Karpas-422 (cell line): ENCODE data around the gene GLTP. TPM values are rescaled to one million over a fixed set of nuclear protein-coding genes. Genes with fewer than 3 reads are reported as not detected.

Source experiments
- DNase-seq: peaks from one replicate; pipeline ENCODE4 v3.0.0-alpha.2; 2015
- H2AFZ ChIP-seq: fragments of 200-600 bp; sonication (generic); 2 replicates; pipeline ENCODE4 v1.6.1; 2014; ENCODE audit warnings: antibody characterized with exemption, low read length, mixed read lengths
- H3K27ac ChIP-seq: fragments of 200-600 bp; sonication (generic); 2 replicates; pipeline ENCODE4 v1.5.1; 2014; ENCODE audit warnings: mild to moderate bottlenecking, low read length, moderate library complexity
- H3K27me3 ChIP-seq: fragments of 200-600 bp; sonication (generic); 2 replicates; pipeline ENCODE4 v1.6.1; 2014; ENCODE audit warnings: low read length, mixed read lengths
- H3K36me3 ChIP-seq: fragments of 200-600 bp; sonication (generic); 2 replicates; pipeline ENCODE4 v1.6.1; 2014; ENCODE audit warnings: low read length, mixed read lengths; ENCODE audit not compliant: insufficient read depth
- H3K4me1 ChIP-seq: fragments of 200-600 bp; sonication (generic); 2 replicates; pipeline ENCODE4 v1.6.1; 2014; ENCODE audit warnings: mild to moderate bottlenecking, low read length, mixed read lengths
- H3K4me2 ChIP-seq: fragments of 200-600 bp; sonication (generic); 2 replicates; pipeline ENCODE4 v1.6.1; 2014; ENCODE audit warnings: low read length, low read depth, mild to moderate bottlenecking; ENCODE audit not compliant: poor library complexity, severe bottlenecking
- H3K4me3 ChIP-seq: fragments of 200-600 bp; sonication (generic); 2 replicates; pipeline ENCODE4 v1.5.1; 2014; ENCODE audit warnings: mild to moderate bottlenecking, antibody characterized with exemption, low read length, mixed read lengths
- H3K79me2 ChIP-seq: fragments of 200-600 bp; sonication (generic); 2 replicates; pipeline ENCODE4 v1.6.1; 2014; ENCODE audit warnings: mild to moderate bottlenecking, low read length, mixed read lengths
- H3K9ac ChIP-seq: fragments of 200-600 bp; sonication (generic); 2 replicates; pipeline ENCODE4 v1.6.0; 2014; ENCODE audit warnings: low read length
- H3K9me2 ChIP-seq: fragments of 200-600 bp; sonication (generic), shearing (Covaris generic); replicated peaks from 2 replicates; pipeline ENCODE4 v1.6.0; 2014; ENCODE audit warnings: mild to moderate bottlenecking, low read length, moderate library complexity; ENCODE audit not compliant: insufficient read depth
- H3K9me3 ChIP-seq: fragments of 300-700, 200-600 bp; sonication (generic); 2 replicates; pipeline ENCODE4 v1.6.1; 2014; ENCODE audit warnings: low read length, mixed read lengths
- H4K20me1 ChIP-seq: fragments of 200-600 bp; sonication (generic); 2 replicates; pipeline ENCODE4 v1.6.1; 2014; ENCODE audit warnings: mild to moderate bottlenecking, antibody characterized with exemption, low read length, low read depth; ENCODE audit not compliant: insufficient read depth
- total RNA-seq: library from RNA; depleted of rRNA; stranded (reverse); fragments of >200 nt; shearing (Covaris generic); gene quantifications from 2 replicates; pipeline ENCODE4 v1.2.3, GENCODE V29; 2014; ENCODE audit warnings: low replicate concordance

GLTP gene
- total RNA-seq, 1 experiment from 2014 or later = 26.5 TPM

DNA sequence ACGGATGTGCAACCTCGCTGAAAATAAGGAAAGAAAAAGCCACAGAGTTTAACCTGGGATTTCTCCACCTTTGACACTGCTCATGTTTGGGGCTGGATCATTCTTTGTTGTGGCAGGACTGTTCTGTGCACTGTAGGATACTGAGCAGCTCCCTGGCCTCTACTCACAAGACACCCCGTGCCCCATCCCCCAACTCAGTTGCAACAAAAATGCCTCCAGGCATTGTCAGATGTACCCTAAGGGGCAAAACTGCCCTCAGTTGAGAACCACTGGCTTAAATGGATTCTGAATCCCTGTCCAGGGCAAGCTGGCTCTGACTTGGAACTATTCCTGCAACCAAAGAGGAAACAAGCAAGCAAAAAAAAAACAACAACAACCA, 2.1 kb downstream of the GLTP start:
- H3K79me2 ChIP-seq = peaks cover 55% of the 10 kb centered on the region
- no peak for DNase-seq

GRCh38 chr12:109877504-109878246, 2.7 kb downstream of the GLTP start:
- Histone ChIP-seq H3K79me2 (peaks cover 55% of the 10 kb centered on the region), H3K27me3 (no peaks in the 10 kb centered on the region), H3K9ac (no peak overlapping the region), H3K9me2 (no peaks in the 10 kb centered on the region), H3K4me1 (peaks cover 33% of the 10 kb centered on the region), H2AFZ (no peak overlapping the region), H3K27ac (no peak overlapping the region), H3K9me3 (no peaks in the 10 kb centered on the region), H3K4me2 (no peak overlapping the region), H4K20me1 (no peaks in the 10 kb centered on the region), H3K4me3 (no peak overlapping the region), H3K36me3 (no peaks in the 10 kb centered on the region)
- DNase-seq = no peak

More for the DNA sequence above, 2.1 kb downstream of the GLTP start:
- Histone ChIP-seq H3K9me2 (no peaks in the 10 kb centered on the region), H3K27ac (no peak overlapping the region), H3K4me2 (peak overlapping the region; percentile 88), H3K36me3 (no peaks in the 10 kb centered on the region), H3K9me3 (no peaks in the 10 kb centered on the region), H3K9ac (0 out of 2 replicates have a peak overlapping the region, but pooled peaks have one; percentile 4), H3K4me1 (peaks cover 33% of the 10 kb centered on the region), H3K27me3 (no peaks in the 10 kb centered on the region), H3K4me3 (no peak overlapping the region; the same call in 1 of the 2 replicates), H2AFZ (no peak overlapping the region), H4K20me1 (no peaks in the 10 kb centered on the region)

GRCh38 chr12:109876406-109876805, 3.9 kb downstream of the GLTP start:
- Histone ChIP-seq H3K79me2 (peaks cover 64% of the 10 kb centered on the region), H3K4me3 (no peak overlapping the region), H3K9me3 (no peaks in the 10 kb centered on the region), H3K27ac (no peak overlapping the region), H3K9me2 (no peaks in the 10 kb centered on the region), H3K27me3 (no peaks in the 10 kb centered on the region), H3K9ac (no peak overlapping the region), H2AFZ (no peak overlapping the region), H3K36me3 (no peaks in the 10 kb centered on the region), H4K20me1 (no peaks in the 10 kb centered on the region), H3K4me1 (peaks cover 33% of the 10 kb centered on the region), H3K4me2 (no peak overlapping the region)
- DNase-seq = no peak

GRCh38 chr12:109875572-109876131, 4.7 kb downstream of the GLTP start:
- peaks cover 27% of the 10 kb centered on the region for H3K4me1 ChIP-seq
- no peak overlapping the region for H3K27ac ChIP-seq
- no peak overlapping the region for H3K9ac ChIP-seq
- no peaks in the 10 kb centered on the region for H3K36me3 ChIP-seq
- no peak overlapping the region for H3K4me3 ChIP-seq
- H3K9me2 ChIP-seq = no peaks in the 10 kb centered on the region
- H3K4me2 ChIP-seq = no peak overlapping the region
- H3K27me3 ChIP-seq = no peaks in the 10 kb centered on the region
- DNase-seq = no peak
- no peaks in the 10 kb centered on the region for H4K20me1 ChIP-seq
- H3K79me2 ChIP-seq = peaks cover 67% of the 10 kb centered on the region
- H2AFZ ChIP-seq = no peak overlapping the region
- H3K9me3 ChIP-seq = no peaks in the 10 kb centered on the region

GRCh38 chr12:109873653-109874052, 6.7 kb downstream of the GLTP start:
- Histone ChIP-seq H2AFZ (no peak overlapping the region), H3K4me3 (no peak overlapping the region), H3K9me3 (no peaks in the 10 kb centered on the region), H3K27ac (no peak overlapping the region), H3K79me2 (peaks cover 58% of the 10 kb centered on the region), H4K20me1 (no peaks in the 10 kb centered on the region), H3K9me2 (no peaks in the 10 kb centered on the region), H3K4me1 (peaks cover 13% of the 10 kb centered on the region), H3K27me3 (no peaks in the 10 kb centered on the region), H3K36me3 (no peaks in the 10 kb centered on the region), H3K4me2 (no peak overlapping the region), H3K9ac (no peak overlapping the region)
- DNase-seq = no peak

- Histone ChIP-seq H3K9me2 (no peaks in the 10 kb centered on the region), H3K36me3 (no peaks in the 10 kb centered on the region), H3K9me3 (no peaks in the 10 kb centered on the region), H3K27ac (no peak overlapping the region), H3K4me3 (no peak overlapping the region), H3K9ac (no peak overlapping the region), H3K79me2 (peaks cover 47% of the 10 kb centered on the region), H3K4me1 (peaks cover 10% of the 10 kb centered on the region), H3K27me3 (no peaks in the 10 kb centered on the region), H2AFZ (no peak overlapping the region), H3K4me2 (no peak overlapping the region), H4K20me1 (no peaks in the 10 kb centered on the region)
- no peak for DNase-seq
These were observed 8.6 kb downstream of the GLTP start for GRCh38 chr12:109871668-109872314.

DNA sequence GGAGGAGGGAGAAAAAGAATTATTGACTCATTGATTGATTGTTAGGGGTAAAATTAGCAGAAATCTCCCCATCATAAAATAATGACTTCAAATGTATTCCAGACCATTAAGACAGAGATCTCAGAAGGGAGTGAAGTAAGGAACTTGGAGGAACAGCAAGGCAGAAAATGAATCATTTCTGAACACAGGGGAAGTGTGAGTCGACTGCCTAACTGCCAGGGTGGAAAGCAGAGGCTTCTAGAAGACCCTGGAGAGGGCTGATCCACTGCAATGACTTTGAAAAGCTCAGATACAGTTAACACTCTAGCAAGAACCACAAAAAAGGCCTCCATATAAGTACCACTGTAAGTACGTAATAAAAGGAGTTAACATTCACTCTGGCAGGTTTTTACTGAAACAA, 9.7 kb downstream of the GLTP start:
- no peak for DNase-seq
- no peaks in the 10 kb centered on the region for H3K27me3 ChIP-seq
- H3K79me2 ChIP-seq = peaks cover 53% of the 10 kb centered on the region
- H3K4me1 ChIP-seq = peaks cover 3% of the 10 kb centered on the region
- H2AFZ ChIP-seq = no peak overlapping the region
- H3K27ac ChIP-seq = no peak overlapping the region
- H3K9me2 ChIP-seq = no peaks in the 10 kb centered on the region
- H3K9ac ChIP-seq = no peak overlapping the region
- no peaks in the 10 kb centered on the region for H3K36me3 ChIP-seq
- no peak overlapping the region for H3K4me3 ChIP-seq
- H4K20me1 ChIP-seq = no peaks in the 10 kb centered on the region
- H3K4me2 ChIP-seq = no peak overlapping the region
- no peaks in the 10 kb centered on the region for H3K9me3 ChIP-seq
